T-helper 1 cell (primary cell): ENCODE measurements around the gene SERPINA12.

ENCODE experiments used
- DNase-seq, 5 donors: peaks; one replicate each; pipeline ENCODE4 v3.0.0-alpha.2; 2012 to 2020

The SERPINA12 gene

DNA sequence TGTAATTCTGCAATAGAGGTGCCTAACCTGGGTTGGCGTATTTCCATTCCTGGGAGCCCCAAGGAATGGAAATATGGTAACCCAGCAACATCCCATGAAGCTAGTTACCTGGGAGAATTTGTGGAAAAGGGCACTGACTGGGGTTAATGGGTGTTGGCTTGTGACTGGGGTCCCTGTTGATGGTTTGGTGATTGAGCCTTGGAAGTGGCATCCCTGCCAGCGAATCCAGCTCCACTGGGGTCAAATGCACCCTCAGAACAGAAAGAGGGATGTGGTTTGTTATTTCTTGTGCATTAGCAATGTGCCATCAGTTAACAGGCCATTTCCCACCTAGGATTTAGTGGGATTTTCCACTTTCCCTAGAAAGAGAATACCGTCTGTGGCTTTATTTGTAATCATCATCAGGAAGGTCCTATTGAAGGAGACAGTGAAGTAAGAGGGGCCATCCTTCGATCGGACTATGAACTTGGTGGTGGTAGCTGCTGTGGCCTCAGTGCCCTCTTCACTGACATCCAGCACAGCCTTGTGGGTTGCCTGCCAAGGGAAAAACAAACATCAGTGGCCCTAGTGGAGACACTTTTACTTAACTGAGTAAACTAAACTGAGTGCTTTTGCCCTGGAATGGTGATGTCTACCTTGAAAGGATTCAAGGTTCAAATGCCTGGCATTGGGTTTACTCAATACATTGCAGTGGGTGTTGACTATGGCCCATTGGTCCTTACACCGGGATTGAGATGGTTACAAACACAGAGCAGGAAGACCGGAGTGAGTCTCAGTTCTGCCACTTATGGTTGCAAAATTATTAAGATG, 46.3 kb downstream of the SERPINA12 start:
- no peak for DNase-seq

DNA sequence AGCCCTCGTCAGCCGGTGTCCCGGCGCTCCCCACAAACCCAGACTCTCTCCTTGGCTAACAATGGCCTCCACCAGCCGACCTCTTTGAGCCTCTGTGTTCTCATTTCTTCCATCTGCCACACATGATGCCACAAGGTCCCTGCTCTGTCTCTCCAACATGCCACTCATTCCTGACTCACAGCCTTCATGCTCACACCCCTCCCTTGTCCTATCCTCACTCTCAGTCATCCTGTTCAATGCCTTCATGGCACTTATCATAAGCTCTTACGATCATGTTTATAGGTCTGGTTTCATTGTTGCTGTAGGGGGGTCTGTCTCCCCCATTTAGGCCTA, 47.1 kb downstream of the SERPINA12 start:
- DNase-seq: no peak

DNA sequence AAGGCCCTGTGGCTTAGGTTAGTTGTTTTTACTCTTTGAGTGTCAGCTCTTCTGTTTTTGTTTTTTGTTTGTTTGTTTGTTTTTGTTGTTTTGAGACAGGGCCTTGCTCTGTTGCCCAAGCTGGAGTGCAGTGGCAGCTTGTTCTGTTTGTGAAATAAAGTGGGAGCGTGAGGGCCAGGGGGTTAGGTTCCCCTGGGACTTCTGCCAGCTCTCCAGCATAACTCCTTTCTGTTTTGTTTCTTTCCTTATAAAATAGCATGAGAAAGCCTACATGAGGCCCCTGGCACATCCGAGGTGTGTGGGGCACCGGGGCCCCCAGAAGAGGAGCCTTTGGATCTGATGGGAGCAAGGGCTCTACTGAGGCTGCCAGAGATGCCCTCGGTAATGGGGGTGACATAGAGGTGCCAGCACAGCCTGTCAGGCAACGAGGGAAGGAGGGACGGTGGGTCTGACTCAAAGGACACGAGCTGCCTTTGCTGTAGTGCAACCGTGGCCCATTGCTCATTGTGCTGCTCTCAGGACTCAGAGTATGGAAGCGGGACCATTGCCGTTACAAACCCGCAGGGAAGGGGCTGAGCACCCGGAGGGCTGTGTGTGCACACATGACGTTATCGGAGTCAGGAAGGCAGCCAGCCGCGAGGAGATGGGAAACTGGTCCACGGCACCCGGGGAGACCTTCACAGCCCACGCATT, 47.6 kb downstream of the SERPINA12 start:
- DNase-seq: no peak

DNA sequence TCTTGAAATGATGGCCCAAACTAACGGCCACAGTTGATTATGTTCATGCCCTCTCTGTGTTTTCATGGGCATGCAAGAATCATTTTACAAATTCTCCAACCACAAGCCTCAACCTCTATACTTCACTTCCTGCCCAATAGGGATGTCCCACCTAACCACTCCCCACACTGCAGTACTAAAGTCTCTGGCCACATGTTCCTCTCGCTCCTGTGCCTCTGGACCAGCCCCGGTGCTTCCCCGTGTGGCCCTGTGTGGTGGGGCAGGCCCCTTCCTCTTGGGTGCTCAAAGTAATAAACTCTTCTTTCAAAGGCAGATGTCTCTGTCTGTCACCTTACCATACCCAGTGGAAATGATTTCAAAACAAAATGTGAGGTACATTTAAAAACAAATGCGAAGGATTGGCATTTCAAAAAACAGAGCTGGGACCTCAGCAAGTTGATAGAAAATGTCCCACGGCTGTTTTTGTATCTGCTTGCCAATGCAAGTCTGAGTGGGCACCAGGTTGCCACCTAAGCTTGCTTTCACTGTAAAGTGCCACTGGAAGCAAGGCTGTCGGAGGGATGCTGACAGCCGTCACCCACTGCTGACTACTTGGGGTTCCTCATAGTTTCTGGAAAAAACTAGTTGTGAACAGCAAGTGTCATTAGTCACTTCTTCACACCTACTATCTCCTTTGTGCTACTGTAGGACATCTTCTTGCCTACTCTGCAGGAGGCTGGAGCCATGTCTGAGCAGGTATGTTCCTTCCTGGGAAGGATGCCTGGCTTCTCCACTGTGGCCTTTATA, 48.4 kb downstream of the SERPINA12 start:
- no peak for DNase-seq

DNA sequence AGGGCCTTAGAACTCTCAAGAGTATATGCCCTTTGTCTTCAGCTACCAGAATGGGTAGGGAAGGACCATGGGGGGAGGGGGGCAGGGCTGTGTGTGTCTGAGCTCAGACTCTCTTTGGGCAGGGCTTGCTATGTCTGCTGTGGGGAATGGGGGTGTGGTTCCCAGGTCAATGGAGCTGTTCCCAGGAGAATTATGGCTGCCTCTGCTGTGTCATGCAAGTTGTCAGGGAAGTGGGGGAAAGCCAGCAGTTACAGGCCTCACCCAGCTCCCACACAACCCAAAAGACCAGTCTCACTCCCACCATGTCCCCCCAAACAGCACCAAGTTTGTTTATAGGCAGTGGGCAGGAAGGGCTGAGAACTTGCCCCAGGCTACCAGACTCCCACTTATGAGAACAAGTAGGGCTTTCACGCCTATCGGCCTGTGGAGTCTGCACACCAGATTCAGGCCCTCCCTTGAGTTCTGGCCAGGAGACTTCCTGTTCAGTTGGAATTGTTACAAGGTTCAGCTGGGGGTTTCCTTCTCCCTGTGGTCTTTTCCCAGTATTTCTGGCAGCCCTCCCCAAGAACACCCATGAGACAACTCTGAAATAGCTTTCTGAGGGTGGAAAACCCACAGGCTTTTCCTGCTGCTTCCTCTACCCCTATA, 50.6 kb downstream of the SERPINA12 start:
- DNase-seq: no peak

GRCh38 chr14:94458096-94458495, 51.2 kb downstream of the SERPINA12 start:
- no peak for DNase-seq

DNA sequence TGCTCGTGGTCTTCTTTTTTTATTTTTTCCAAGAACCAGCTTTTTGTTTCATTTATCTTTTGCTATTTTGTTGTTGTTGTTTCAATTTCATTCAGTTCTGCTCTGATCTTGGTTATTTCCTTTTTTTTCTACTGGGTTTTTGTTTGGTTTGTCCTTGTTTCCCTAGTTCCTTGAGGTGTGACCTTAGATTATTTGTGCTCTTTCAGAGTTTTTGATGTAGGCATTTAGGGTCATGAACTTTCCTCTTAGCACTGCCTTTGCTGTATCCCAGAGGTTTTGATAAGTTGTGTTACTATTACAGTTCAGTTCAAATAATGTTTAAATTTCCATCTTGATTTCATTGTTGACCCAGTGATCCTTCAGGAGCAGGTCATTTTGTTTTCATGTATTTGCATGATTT, 53.3 kb downstream of the SERPINA12 start:
- DNase-seq: no peak

GRCh38 chr14:94451826-94452225, 57.4 kb downstream of the SERPINA12 start:
- no peak for DNase-seq

DNA sequence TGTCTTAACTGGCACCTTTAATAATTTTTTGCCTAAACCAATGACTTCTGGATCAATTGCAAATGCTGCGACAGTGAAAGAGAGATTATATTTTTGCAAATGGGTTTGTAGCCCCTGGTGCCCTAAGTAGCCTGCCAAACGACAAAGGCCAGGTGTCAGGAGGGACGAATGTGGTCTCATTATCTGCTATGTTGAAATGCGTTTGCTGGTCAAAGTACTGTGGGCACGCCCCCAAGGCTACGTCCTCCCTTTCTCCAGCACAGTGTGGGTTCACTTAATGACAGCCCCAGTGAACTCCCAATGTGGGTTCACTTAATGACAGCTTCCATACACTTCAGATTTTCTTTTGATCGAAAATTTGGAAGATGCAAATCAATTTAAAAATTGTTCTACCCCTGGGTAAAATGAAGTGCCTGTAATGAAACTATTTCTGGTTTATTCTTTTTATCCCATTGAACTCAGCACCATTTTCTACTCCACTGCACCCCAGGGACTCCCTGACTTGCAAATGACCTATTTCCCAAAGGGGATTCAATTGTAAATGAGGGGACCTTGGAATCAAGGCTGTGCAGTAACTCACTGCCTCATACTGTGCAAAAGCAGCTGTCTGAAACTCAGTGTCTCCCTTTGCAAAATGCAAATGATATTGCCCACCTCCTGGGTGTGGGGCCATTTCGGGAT, 58.0 kb downstream of the SERPINA12 start:
- DNase-seq: no peak

DNA sequence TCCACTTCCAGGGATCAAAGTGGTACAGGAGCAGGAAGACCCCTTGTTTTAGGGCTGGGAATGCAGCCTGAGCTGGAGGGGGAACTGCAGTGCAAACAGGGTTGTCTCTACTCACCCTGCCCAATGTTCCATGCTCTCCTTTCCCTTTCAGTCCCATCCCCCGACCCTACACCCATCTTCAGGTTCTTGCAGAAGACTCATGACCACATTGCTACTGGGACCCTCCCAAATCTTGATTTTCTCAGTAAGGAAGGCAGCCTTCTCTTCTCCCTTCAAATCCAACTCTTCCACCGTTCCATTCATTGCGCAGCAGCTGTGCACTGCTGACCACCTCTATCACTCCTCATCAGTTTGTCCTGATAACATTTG, 58.6 kb downstream of the SERPINA12 start:
- DNase-seq: no peak

DNA sequence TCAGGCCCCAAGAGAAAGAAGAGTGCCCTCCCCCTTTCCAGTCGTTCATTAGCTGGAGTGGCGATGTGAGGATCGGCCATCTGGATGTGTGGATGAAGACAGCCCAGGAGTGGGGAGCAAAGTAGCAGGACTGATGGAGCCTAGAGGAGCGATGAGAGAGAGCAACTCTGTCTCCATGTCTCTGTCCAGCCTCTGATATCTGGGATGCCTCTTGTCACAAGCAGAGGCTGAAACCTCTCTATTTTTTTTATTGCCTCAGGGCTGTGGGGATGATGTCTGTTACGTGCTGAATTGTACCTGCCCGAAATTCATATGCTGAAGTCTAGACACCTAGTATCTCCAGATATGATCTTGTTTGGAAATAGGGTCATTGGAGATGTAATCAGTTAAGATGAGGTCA, 59.3 kb downstream of the SERPINA12 start:
- DNase-seq: no peak

GRCh38 chr14:94448071-94448808, 61.0 kb downstream of the SERPINA12 start:
- no peak for DNase-seq

- no peak for DNase-seq
Measured at GRCh38 chr14:94447206-94447605, 62.1 kb downstream of the SERPINA12 start.

- no peak for DNase-seq
Measured at GRCh38 chr14:94446126-94446525, 63.1 kb downstream of the SERPINA12 start.

- DNase-seq: no peak
Measured at GRCh38 chr14:94445003-94445402, 64.3 kb downstream of the SERPINA12 start.

GRCh38 chr14:94441531-94442205, 67.6 kb downstream of the SERPINA12 start:
- no peak for DNase-seq

DNA sequence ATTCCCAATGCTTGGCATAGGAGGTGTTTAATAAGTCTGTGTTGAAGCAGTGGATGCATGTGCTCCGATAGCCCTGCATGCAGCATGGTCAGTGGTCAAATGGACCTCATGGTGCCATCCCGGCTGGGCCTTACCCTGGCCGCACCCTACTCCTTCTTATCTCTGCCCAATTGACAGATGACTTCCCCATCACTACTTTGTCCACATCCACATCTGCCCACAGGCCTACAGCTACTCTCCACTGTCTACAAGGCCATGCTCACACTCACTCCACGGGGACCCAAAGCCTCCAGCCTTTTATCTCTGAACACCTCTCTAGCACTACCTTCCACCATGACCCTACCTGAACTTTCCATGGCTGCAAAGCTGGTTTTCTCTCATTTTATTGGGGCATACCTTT, 68.1 kb downstream of the SERPINA12 start:
- no peak for DNase-seq

- DNase-seq: no peak
Measured at GRCh38 chr14:94439453-94440057, 69.7 kb downstream of the SERPINA12 start.
